NCI-H2107 treated with DMSO at 0.1 percent for 48 hours (cell line): ENCODE measurements around the gene ITGB8.
"Not testable (repeated sequence)": the region's sequence is repeated elsewhere in the genome, so short reads cannot be mapped to it uniquely, and the experiment has no call there.

Experiments used
- DNase-seq: peaks from one replicate; lab custom pipeline; 2025; ENCODE audit not compliant: unreplicated experiment; lab: John Stamatoyannopoulos, UW

Gene ITGB8

DNA sequence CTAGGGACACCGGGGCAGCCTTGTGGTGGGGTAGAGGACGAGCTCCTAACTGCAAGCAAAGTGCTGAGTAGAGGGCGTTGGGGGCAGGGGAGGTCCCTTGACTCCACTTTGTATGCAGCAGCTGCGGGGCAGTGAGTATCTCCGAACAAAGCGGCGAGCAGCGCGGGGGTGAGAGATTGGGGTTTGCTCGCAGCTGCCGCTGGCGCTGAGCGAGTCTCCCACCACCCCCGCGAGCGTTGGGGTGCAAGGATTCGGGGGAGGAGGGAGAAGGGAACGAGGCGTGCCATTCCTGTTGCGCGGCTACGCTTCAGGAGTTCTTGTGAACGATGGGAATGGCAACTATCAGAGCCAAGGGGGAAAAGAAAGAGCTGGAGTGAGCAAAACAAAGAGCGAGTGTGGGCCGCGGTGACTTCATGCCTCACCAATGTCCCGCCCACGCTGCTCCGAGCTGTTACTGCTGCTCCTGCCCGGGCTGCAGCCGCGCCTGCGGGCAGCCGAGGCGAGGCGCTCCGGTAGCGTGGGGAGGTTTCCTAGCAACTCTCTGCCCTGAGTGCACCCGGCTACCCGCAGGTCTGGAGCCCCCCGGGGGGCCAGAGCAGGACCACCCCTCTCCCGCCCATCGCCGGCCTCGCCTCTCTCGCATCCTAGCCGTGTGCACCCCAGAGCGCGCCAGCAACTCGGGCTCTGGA, at the start of gene ITGB8:
ITGB8 (plus strand) TSS at position 662 of the 689 bp plus-strand sequence. CDS start 907 bp downstream, outside the sequence.
- peak; percentile 24 for DNase-seq

- no peak for DNase-seq
Measured at GRCh38 chr7:20282959-20283358, 47.7 kb upstream of the ITGB8 start.

DNA sequence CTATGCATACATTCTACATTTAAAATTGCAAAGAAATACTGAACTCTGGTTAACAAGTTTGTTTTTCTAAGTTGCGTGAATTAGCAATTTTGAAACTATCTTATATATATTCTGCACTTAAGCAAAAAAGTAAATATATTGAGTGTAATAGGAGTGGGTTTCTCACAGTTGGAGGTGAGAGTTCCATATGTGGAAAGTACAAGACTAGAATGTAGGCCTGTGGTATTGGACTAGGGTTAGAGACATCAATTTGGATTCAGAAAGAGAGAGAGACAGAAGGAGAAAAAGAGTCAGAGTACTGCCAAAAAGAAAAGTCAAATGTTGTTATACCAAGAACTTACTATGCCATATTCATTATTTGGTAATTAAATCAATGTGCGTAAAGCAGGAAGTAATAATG, 47.3 kb upstream of the ITGB8 start:
- no peak for DNase-seq

GRCh38 chr7:20284003-20284770, 46.5 kb upstream of the ITGB8 start:
- DNase-seq, result no peak

GRCh38 chr7:20284771-20285143, 45.9 kb upstream of the ITGB8 start:
- no peak for DNase-seq

DNA sequence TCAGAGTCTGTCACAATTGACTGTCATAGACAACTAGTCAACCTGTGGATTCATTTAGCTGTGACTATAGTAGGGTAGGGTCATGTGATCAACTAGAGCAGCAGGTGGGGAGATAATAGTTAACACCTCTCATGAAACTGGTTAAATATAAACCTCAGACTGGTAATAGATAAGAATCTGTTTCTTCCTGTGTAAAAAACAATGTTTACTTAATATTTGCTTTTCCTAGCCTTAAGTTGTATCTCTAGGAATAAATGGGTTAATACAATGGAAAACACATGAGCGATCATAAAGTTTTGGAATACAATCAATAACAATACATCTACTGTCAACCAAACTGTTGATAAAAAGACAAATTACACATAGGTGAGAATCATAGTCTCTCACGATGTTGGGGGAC, 43.4 kb upstream of the ITGB8 start:
- no peak for DNase-seq

DNA sequence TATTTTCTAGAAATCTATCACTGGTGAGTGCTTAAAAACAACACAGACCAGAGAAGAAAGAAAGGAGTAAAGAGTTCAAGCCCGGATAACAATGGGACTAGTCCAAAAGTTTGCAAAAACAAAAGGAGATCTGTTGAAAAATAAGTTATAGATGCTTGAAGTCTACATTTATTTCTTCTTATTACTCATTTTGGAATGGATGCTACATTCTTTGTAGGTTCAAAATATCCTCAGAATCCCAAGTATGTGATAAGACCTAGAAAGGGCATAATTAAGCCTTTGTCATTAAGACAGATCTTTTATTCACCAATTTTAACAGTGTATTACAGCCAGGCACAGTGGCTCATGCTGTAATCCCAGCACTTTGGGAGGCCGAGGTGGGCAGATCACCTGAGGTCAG, 42.7 kb upstream of the ITGB8 start:
- no peak for DNase-seq

DNA sequence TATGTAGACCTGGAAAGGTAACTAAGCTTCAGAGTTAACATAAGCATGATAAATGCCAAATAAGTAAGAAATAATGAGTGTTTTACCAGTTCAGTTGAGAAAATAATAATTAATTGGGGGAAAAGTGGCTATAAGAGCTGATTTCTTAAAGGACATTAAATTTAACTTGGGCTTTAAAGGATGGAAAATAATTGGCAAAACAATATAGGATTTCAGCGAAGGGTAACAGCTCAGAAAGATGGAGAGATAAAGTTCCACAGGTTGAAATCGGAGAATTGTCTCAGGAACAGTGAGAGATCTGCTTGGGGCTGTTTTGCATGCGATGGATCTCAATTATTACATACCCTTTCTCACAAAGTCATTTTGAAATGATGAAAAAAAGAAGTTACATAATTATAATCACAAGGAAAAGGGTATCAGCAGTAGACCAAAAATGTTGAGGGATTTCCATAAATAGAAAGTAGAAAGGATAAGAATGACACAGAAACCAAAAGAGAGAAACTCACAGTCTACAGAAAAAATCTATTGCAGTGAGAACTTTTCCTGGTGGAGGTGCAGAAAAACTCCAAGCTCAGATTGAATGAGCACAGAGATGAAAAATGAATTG, 40.1 kb upstream of the ITGB8 start:
- no peak for DNase-seq

DNA sequence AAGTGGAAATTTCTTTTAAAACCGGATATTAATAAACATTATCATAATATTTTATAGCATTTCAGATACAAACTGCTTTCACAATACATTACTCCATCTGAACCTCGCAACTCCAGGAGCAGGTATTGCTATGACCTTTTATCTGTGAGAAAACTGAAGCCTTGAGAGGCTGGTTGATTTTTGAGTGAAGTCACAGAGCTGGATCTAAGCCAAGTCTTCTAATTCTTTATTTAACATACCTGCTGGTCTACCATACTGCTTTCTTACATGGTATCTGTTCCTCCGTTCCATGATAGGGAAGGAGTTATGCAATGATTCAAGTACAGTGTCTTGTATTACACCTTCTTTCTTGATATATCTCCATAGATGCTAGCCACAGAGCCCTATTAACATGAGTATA, 37.4 kb upstream of the ITGB8 start:
- DNase-seq, result no peak

- DNase-seq, result no peak
Measured at GRCh38 chr7:20296444-20296843, 34.3 kb upstream of the ITGB8 start.

DNA sequence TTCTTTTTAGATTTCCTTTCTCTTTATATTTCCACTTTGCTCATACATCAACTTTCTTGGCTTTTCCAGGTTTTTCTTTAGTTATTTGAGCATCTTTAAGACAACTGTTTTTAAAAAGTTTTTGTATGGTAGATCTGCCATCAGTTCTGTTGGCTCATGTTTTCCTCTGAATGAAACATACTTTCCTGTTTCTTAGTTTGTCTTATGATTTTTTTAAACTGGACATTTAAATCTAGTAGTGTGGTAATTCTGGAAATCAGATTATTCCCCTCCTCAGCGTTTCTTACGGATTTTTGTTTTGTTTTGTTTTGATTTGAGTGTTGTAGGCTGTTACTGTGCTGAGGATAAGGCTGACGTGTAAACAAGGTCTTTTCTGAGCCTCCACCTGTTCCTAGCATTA, 33.8 kb upstream of the ITGB8 start:
- DNase-seq, result no peak

- DNase-seq, result no peak
Measured at GRCh38 chr7:20298486-20298901, 32.2 kb upstream of the ITGB8 start.

DNA sequence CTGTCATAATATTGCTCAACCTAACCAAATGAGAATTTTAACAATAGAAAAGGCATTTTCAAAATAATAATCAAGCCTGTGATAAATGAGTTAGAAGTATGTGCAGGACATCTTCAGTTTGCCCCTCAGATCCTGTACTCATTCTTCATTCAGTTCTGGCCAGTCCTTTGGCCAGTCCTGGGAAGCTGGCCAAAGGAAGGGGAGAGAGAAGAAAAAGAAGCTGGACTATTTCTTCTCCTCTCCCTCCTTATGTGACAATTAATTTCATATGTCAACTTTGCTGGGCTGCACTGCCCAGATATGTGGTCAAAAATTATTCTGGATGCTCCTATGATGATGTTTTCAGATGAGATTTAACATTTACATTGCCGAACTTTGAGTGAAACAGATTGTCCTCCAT, 31.6 kb upstream of the ITGB8 start:
- no peak for DNase-seq

DNA sequence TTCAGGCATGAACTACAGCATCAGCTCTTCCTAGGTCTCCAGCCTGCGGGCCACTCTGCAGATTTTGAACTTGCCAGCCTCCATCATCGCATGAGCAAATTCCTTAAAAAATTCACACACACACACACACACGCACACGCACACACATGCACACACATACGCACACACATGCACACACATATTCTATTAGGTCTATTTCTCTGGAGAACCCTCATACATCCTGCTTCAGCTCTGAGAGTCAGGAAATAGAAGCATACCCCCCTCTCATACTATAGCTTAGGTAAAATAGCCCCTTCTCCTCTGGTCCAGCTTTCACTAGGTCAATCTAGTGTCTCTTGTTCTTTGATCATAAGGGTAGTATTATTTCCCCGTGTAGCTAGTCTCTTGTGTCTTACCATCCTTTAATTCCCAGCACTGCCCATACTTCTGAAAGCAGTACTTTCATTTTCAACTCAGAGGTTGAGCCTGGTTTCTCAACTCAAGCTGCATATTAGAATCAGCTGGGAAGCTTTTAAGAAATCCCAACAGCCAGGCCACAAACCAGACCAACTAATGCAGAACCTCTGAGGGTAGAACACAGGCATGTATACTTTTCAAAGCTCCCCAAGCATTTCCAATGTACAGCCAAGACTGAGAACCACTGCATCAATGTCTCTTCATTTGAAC, 30.9 kb upstream of the ITGB8 start:
- DNase-seq, result no peak

DNA sequence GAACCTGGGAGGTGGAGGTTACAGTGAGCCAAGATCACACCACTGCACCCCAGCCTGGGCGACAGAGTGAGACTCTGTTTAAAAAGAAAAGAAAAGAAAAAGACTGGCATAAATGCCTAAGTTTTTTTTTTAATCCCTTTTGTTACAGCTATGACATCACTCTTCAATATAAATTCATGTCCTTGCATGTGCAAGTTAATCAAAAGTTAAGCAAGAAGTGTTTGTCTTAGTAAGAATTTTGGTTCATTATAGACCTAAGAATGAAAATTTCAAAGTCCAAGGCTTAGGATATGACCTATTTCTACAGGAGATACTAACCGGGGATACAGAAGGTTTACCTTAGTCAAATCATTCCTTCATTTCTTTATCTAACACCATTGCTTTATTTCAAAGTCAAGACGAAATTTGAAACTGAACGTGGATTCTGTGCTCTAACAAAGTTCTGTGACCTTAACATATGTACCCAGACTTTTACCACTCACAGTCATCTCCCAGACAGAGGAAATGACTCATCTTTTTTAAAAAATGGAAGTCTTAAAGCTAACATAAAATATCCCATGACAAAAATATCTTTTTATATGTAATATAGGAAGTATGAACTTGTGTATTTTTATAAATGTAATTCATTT, 29.3 kb upstream of the ITGB8 start:
- DNase-seq, result no peak

DNA sequence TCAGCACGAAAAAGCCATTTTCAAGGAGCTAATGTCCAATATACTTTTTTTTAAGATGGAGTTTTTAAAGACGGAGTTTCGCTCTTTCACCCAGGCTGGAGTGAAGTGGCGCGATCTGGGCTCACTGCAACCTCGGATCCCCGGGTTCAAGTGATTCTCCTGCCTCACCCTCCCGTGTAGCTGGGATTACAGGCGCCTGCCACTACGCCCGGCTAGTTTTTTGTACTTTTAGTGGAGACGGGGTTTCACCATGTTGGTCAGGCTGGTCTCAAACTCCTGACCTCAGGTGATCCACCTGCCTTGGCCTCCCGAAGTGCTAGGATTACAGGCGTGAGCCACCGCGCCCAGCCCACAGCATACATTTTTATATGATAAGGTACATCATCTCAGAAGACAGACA, 28.4 kb upstream of the ITGB8 start:
- not testable (repeated sequence) for DNase-seq

GRCh38 chr7:20302891-20303290, 27.8 kb upstream of the ITGB8 start:
- no peak for DNase-seq

GRCh38 chr7:20304366-20304765, 26.3 kb upstream of the ITGB8 start:
- DNase-seq, result no peak

DNA sequence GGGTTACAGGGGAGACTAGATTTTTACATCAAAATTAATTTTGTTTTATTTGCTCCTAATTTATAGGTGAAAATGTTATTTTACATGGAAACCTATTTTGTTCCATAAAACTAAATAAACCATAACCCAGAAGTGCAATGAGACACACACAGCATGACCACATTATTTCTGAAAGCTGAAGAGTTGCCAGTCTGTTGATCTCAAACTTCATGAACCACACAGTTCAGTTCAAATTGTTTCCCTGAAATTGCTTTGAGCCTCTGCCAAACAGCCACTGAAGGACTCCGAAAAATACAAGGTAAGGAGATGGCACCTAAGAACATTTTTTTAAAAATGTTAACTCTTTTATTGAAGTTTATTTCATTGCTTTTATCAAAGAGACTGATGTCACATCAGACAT, 25.0 kb upstream of the ITGB8 start:
- no peak for DNase-seq

DNA sequence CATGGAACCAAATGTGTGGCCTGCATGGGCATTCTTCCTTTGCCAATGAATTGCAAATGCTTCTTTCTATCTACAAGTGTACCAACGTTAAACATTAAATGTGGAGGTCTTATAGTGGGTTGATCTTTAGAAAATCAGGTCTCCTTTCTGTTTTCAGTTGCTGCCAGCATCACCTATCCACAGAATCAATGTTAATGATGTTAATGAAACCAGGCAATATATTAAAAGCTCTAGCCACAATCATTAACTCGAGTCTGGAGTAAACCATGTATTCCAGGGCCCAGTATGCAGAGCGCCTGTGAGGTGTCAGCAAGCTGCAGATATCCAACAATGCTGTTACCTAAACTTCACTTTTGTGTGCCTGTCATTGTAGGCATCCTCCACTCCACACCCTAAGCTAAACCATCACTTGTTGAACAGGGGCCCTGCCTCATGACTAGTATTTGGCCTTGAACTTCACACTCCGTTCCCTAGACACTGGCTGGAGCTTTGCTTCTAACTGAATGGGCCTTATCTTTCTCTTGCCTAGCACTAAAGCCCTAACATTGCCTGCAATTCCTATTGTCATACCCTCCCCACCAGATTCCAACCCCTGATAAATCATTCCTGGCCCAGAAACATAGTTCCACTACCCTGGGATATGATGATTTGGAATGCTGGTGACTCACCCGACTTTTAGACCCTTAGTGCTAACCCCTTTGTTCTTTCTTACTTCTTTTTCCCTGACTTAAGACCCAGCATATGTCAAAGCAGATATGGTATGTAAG, 24.3 kb upstream of the ITGB8 start:
- DNase-seq, result no peak

DNA sequence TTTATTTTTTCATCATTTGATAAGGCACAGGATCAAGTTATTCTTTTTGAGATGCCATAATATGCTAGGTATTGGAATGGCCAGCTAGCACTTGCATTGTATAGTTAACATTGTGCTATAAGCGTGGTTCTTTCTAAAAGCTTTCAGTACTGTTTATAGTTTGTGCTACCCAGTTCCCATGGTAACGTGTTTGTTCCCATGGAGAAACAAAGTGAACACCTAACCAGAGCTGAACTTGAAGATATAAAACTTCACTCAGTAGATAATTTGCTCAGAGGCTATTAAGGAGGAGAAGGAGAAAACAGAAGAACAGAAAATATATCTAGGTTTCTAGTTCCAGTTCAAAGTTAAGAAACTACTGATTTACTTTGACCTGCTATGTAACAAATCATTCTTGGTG, 23.6 kb upstream of the ITGB8 start:
- DNase-seq, result no peak
